ENCODE measurements around the gene E2F3. TPM values are rescaled to one million over a fixed set of nuclear protein-coding genes. Genes with fewer than 3 reads are reported as not detected.

The E2F3 gene
- total RNA-seq, 1 donor: 6.2 TPM

GRCh38 chr6:20490591-20490990 lies 88.9 kb downstream of the E2F3 start:
- Histone ChIP-seq H3K27me3 (ENCODE audit: insufficient read depth, low read length) (no peaks in the 10 kb centered on the region), H3K27ac (ENCODE audit: low read depth, low read length) (no peak overlapping the region), H4K20me1 (ENCODE audit: insufficient read depth, low read length) (peaks cover 6% of the 10 kb centered on the region), H3K79me2 (ENCODE audit: insufficient read depth, low read length) (no peaks in the 10 kb centered on the region), H3K4me2 (ENCODE audit: insufficient read depth, low read length) (no peak overlapping the region), H3K4me3 (ENCODE audit: insufficient read depth, low read length) (no peak overlapping the region), H3K9me3 (ENCODE audit: low read depth, low read length) (no peaks in the 10 kb centered on the region), H2AFZ (ENCODE audit: low read length) (no peak overlapping the region), H3K4me1 (ENCODE audit: insufficient read depth, low read length) (no peaks in the 10 kb centered on the region), H3K36me3 (ENCODE audit: insufficient read depth, low read length) (peaks cover 31% of the 10 kb centered on the region)
- TF ChIP-seq CTCF (IDR thresholded peaks at IDR 0.05; ENCODE audit: extremely low read depth, low read depth, low read length): no peak
- DNase-seq (ENCODE audit: insufficient read length, low spot score, missing footprints): no peak

- H3K4me1 ChIP-seq (ENCODE audit: insufficient read depth, low read length): peaks cover 2% of the 10 kb centered on the region
- no peaks in the 10 kb centered on the region for H3K9me3 ChIP-seq (ENCODE audit: low read depth, low read length)
- no peak overlapping the region for H3K27ac ChIP-seq (ENCODE audit: low read depth, low read length)
- no peak overlapping the region for H2AFZ ChIP-seq (ENCODE audit: low read length)
- H3K27me3 ChIP-seq (ENCODE audit: insufficient read depth, low read length): no peaks in the 10 kb centered on the region
- H3K4me2 ChIP-seq (ENCODE audit: insufficient read depth, low read length): no peak overlapping the region
- peaks cover 24% of the 10 kb centered on the region for H3K36me3 ChIP-seq (ENCODE audit: insufficient read depth, low read length)
- H4K20me1 ChIP-seq (ENCODE audit: insufficient read depth, low read length): peaks cover 6% of the 10 kb centered on the region
- no peak overlapping the region for H3K4me3 ChIP-seq (ENCODE audit: insufficient read depth, low read length)
- no peak for DNase-seq (ENCODE audit: insufficient read length, low spot score, missing footprints)
- no peak for TF ChIP-seq CTCF (IDR thresholded peaks at IDR 0.05; ENCODE audit: extremely low read depth, low read depth, low read length)
- no peaks in the 10 kb centered on the region for H3K79me2 ChIP-seq (ENCODE audit: insufficient read depth, low read length)
Measured at GRCh38 chr6:20492099-20492498, 90.4 kb downstream of the E2F3 start.

- H4K20me1 ChIP-seq (ENCODE audit: insufficient read depth, low read length): peaks cover 3% of the 10 kb centered on the region
- H3K36me3 ChIP-seq (ENCODE audit: insufficient read depth, low read length): no peaks in the 10 kb centered on the region
- no peak overlapping the region for H3K27ac ChIP-seq (ENCODE audit: low read depth, low read length)
- no peak overlapping the region for H3K4me2 ChIP-seq (ENCODE audit: insufficient read depth, low read length)
- no peak for TF ChIP-seq CTCF (IDR thresholded peaks at IDR 0.05; ENCODE audit: extremely low read depth, low read depth, low read length)
- H3K79me2 ChIP-seq (ENCODE audit: insufficient read depth, low read length): no peaks in the 10 kb centered on the region
- no peaks in the 10 kb centered on the region for H3K27me3 ChIP-seq (ENCODE audit: insufficient read depth, low read length)
- DNase-seq (ENCODE audit: insufficient read length, low spot score, missing footprints): no peak
- peaks cover 8% of the 10 kb centered on the region for H3K4me1 ChIP-seq (ENCODE audit: insufficient read depth, low read length)
- no peaks in the 10 kb centered on the region for H3K9me3 ChIP-seq (ENCODE audit: low read depth, low read length)
- no peak overlapping the region for H3K4me3 ChIP-seq (ENCODE audit: insufficient read depth, low read length)
- no peak overlapping the region for H2AFZ ChIP-seq (ENCODE audit: low read length)
Measured at GRCh38 chr6:20497216-20498040, 95.7 kb downstream of the E2F3 start.

GRCh38 chr6:20498041-20498385 lies 96.3 kb downstream of the E2F3 start:
- Histone ChIP-seq H2AFZ (ENCODE audit: low read length) (no peak overlapping the region), H3K4me2 (ENCODE audit: insufficient read depth, low read length) (no peak overlapping the region), H3K27ac (ENCODE audit: low read depth, low read length) (no peak overlapping the region), H3K36me3 (ENCODE audit: insufficient read depth, low read length) (no peaks in the 10 kb centered on the region), H3K27me3 (ENCODE audit: insufficient read depth, low read length) (no peaks in the 10 kb centered on the region), H3K4me1 (ENCODE audit: insufficient read depth, low read length) (peaks cover 8% of the 10 kb centered on the region), H3K4me3 (ENCODE audit: insufficient read depth, low read length) (no peak overlapping the region), H3K9me3 (ENCODE audit: low read depth, low read length) (no peaks in the 10 kb centered on the region), H4K20me1 (ENCODE audit: insufficient read depth, low read length) (no peaks in the 10 kb centered on the region), H3K79me2 (ENCODE audit: insufficient read depth, low read length) (no peaks in the 10 kb centered on the region)
- no peak for TF ChIP-seq CTCF (IDR thresholded peaks at IDR 0.05; ENCODE audit: extremely low read depth, low read depth, low read length)
- DNase-seq (ENCODE audit: insufficient read length, low spot score, missing footprints): no peak

Measured in osteoblast (primary cell).